Activated B cell treated with CpG ODN at 0.5 μM for 24 hours (primary cell): Measurements from ENCODE around the gene SYNE3. TPM values are rescaled to one million over a fixed set of nuclear protein-coding genes. Genes with fewer than 3 reads are reported as not detected.

Source experiments
- ATAC-seq: fragments of 200-7000 bp; cut with Tn5 transposase; one replicate; pipeline ENCODE4 v1.10.0; 2021; ENCODE audit warnings: low read depth, mild to moderate bottlenecking, moderate library complexity
- CTCF ChIA-PET: fragments of 350-600 bp; sonication (Branson Sonifier 250); formaldehyde crosslinking; loops from one replicate; lab custom pipeline; 2021; ENCODE audit warnings: antibody characterized with exemption; lab: Charles Lee
- POLR2A ChIA-PET: fragments of 350-600 bp; sonication (Branson Sonifier 250); formaldehyde crosslinking; loops from one replicate; lab custom pipeline; 2021; ENCODE audit warnings: antibody characterized with exemption; lab: Charles Lee
- DNase-seq: peaks from one replicate; pipeline ENCODE4 v3.0.0; 2022
- H3K27ac Mint-ChIP-seq: one replicate; pipeline ENCODE4 v1.8.0; 2020; ENCODE audit warnings: mixed read lengths
- H3K27me3 Mint-ChIP-seq: one replicate; pipeline ENCODE4 v1.8.0; 2021; ENCODE audit warnings: mixed read lengths
- H3K36me3 Mint-ChIP-seq: one replicate; pipeline ENCODE4 v1.8.0; 2021; ENCODE audit warnings: low read depth, mixed read lengths
- H3K4me1 Mint-ChIP-seq: one replicate; pipeline ENCODE4 v1.8.0; 2021; ENCODE audit warnings: mixed read lengths
- H3K4me3 Mint-ChIP-seq: one replicate; pipeline ENCODE4 v1.8.0; 2020; ENCODE audit warnings: mild to moderate bottlenecking, mixed read lengths
- H3K9me3 Mint-ChIP-seq: one replicate; pipeline ENCODE4 v1.8.0; 2020; ENCODE audit warnings: mixed read lengths
- CTCF ChIP-seq: fragments of 200-600 bp; IDR thresholded peaks from one replicate; pipeline ENCODE4 v1.8.0; 2022; ENCODE audit warnings: antibody characterized with exemption, mild to moderate bottlenecking
- intact Hi-C: fragments of 100-400 bp; cut with micrococcal nuclease; formaldehyde crosslinking; loops from one replicate; pipeline ENCODE4 v1.15.1; 2024
- total RNA-seq: library from RNA; stranded (reverse); gene quantifications from 2 replicates; pipeline ENCODE4 v1.2.3, GENCODE V29; 2022

SYNE3 gene
- total RNA-seq, 1 donor from 2014 or later: 104 TPM

GRCh38 chr14:95486875-95487668 is 29.4 kb downstream of the SYNE3 start:
- peak overlapping the region; percentile 39 for H3K4me3 Mint-ChIP-seq
- peaks cover 85% of the 10 kb centered on the region for H3K4me1 Mint-ChIP-seq
- POLR2A ChIA-PET: interaction anchor here (0.6 to 2.0 kb wide), 8 partner anchors 9 to 47 kb away, joined by 3 to 14 read pairs (median 4); partner anchors contain the start of gene SYNE3
- peak; percentile 87 for ATAC-seq
- intact Hi-C loops: loop anchor here (1.0 kb wide), 1 partner anchor 8 kb away; no protein-coding TSS in a partner anchor
- no peaks in the 10 kb centered on the region for H3K27me3 Mint-ChIP-seq
- peak; percentile 35 for DNase-seq
- H3K27ac Mint-ChIP-seq: peak overlapping the region; percentile 78
- TF ChIP-seq CTCF: no peak
- no peaks in the 10 kb centered on the region for H3K9me3 Mint-ChIP-seq
- CTCF ChIA-PET: interaction anchor here (1.0 to 1.1 kb wide), 3 partner anchors 29 to 40 kb away, joined by 3 to 4 read pairs (median 3); no protein-coding TSS in a partner anchor
- H3K36me3 Mint-ChIP-seq: peaks cover 23% of the 10 kb centered on the region

GRCh38 chr14:95485222-95485819 is 31.1 kb downstream of the SYNE3 start:
- H3K27me3 Mint-ChIP-seq: no peaks in the 10 kb centered on the region
- intact Hi-C loops: no loop called here
- CTCF ChIA-PET: no interaction called here
- H3K4me3 Mint-ChIP-seq: peak overlapping the region; percentile 9
- H3K36me3 Mint-ChIP-seq: peaks cover 22% of the 10 kb centered on the region
- peaks cover 87% of the 10 kb centered on the region for H3K4me1 Mint-ChIP-seq
- no peak for ATAC-seq
- DNase-seq: no peak
- no peak for TF ChIP-seq CTCF
- POLR2A ChIA-PET: no interaction called here
- H3K9me3 Mint-ChIP-seq: no peaks in the 10 kb centered on the region
- peak overlapping the region; percentile 21 for H3K27ac Mint-ChIP-seq

GRCh38 chr14:95484296-95484695 is 32.2 kb downstream of the SYNE3 start:
- CTCF ChIA-PET: interaction anchor here (1.8 to 2.0 kb wide), 2 partner anchors 42 to 43 kb away, joined by 6 to 7 read pairs; no protein-coding TSS in a partner anchor
- intact Hi-C loops: no loop called here

GRCh38 chr14:95483309-95484165 is 32.9 kb downstream of the SYNE3 start:
- POLR2A ChIA-PET: interaction anchor here (1.0 kb wide), 1 partner anchor 15 kb away, joined by 3 read pairs; no protein-coding TSS in a partner anchor
- CTCF ChIA-PET: interaction anchor here (1.8 to 2.0 kb wide), 2 partner anchors 41 to 44 kb away, joined by 6 to 7 read pairs; no protein-coding TSS in a partner anchor
- no peaks in the 10 kb centered on the region for H3K9me3 Mint-ChIP-seq

More at GRCh38 chr14:95484296-95484695, 32.2 kb downstream of the SYNE3 start:
- Mint-ChIP-seq H3K9me3 (no peaks in the 10 kb centered on the region), H3K27ac (peak overlapping the region; percentile 59), H3K36me3 (peaks cover 33% of the 10 kb centered on the region), H3K4me3 (no peak overlapping the region), H3K27me3 (no peaks in the 10 kb centered on the region), H3K4me1 (peaks cover 87% of the 10 kb centered on the region)
- DNase-seq (no peak), ATAC-seq (no peak)
- POLR2A ChIA-PET: no interaction called here
- no peak for TF ChIP-seq CTCF

More at GRCh38 chr14:95483309-95484165, 32.9 kb downstream of the SYNE3 start:
- ATAC-seq: no peak
- TF ChIP-seq CTCF: no peak
- peaks cover 30% of the 10 kb centered on the region for H3K36me3 Mint-ChIP-seq
- peak overlapping the region; percentile 35 for H3K27ac Mint-ChIP-seq
- H3K27me3 Mint-ChIP-seq: no peaks in the 10 kb centered on the region
- no peak overlapping the region for H3K4me3 Mint-ChIP-seq
- intact Hi-C loops: no loop called here
- no peak for DNase-seq
- H3K4me1 Mint-ChIP-seq: peaks cover 81% of the 10 kb centered on the region
